ENCODE data around the gene NDUFAF8.

DNA sequence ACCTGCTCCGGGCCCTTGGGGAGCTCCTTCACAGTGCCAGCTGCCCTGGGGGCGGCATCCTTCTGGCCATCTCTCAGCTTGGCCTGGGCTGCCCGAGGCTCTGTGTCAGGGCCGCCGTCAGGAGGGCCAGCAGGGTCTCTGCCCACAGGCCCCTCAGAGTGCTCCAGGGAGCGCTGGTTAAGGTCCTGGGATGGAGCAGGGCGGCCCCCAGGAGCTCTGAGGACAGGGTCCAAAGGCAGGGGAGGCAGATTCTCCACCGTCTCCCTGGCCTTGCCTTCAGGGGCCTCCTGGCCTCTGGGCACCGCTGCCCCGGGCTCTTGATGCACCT is 7.2 kb downstream of the NDUFAF8 start:
- no peak for TF ChIP-seq GATA3 (IDR thresholded peaks at IDR 0.05; ENCODE audit: low read depth, low read length)
- TF ChIP-seq GATA2 (IDR thresholded peaks at IDR 0.05; ENCODE audit: low read depth, low read length), result no peak

Data from SH-SY5Y (cell line).